Endothelial cell of umbilical vein (primary cell): ENCODE data around the gene SUPT3H.

Experiments used
- FOS ChIP-seq: IDR thresholded peaks from 2 replicates; pipeline ENCODE4 v1.6.1; 2011; ENCODE audit warnings: mild to moderate bottlenecking, low read length, moderate library complexity, borderline replicate concordance; ENCODE audit not compliant: insufficient read depth
- GATA2 ChIP-seq: IDR thresholded peaks from 2 replicates; pipeline ENCODE4 v1.7.0; 2011; ENCODE audit warnings: low read depth, mild to moderate bottlenecking, moderate library complexity, mixed read lengths, low read length; ENCODE audit not compliant: insufficient read length, insufficient read depth
- MYC ChIP-seq: IDR thresholded peaks from one replicate; pipeline ENCODE4 v1.6.1; 2011; ENCODE audit warnings: mild to moderate bottlenecking, low read depth, low read length
- POLR2A ChIP-seq: IDR thresholded peaks from 2 replicates; pipeline ENCODE4 v1.6.1; 2012; ENCODE audit warnings: low read depth, mild to moderate bottlenecking, control low read depth, low read length
- TF ChIP-seq, protein P1 (sequence below), 2 donors: IDR thresholded peaks; 1 replicate in 1 of 2; 2 replicates in 1 of 2; pipeline ENCODE4 v1.5.1; 2011; ENCODE audit warnings: low read length in 2 of 2, mild to moderate bottlenecking in 2 of 2, moderate library complexity in 2 of 2, control low read depth in 1 of 2, inconsistent platforms in 1 of 2, low read depth in 1 of 2; ENCODE audit not compliant: insufficient read depth in 1 of 2; ENCODE audit errors: extremely low read depth in 1 of 2

DNA sequence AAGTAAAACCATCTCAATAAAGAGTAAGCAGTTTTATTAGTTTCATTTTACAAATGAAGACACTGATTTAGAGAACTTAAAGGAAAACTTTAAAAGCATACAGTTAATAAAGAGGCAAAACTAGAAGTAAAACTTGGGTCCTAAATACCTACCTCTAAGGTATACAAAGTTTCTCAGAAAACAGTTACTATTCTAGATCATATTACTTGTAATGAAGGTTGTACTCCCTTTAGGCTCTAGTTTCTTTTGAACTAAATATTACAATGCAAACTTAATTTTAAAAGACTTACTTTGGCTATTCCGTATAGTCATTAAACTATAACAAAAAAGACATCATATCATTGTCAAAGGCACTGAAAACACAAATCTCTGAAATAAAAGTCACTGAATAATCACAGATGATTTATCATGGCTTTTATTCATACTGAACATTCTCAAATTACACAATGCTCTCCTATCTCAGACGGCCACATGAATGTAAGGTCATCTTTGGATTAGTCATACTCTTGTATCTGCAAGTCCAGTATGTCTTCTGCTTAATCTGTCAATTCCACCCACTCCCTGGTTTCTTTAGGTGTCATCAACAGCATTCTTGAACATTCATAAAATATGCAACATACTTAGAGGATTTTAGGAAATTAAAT lies 411.2 kb downstream of the SUPT3H start:
- TF ChIP-seq POLR2A = no peak
- no peak for TF ChIP-seq MYC
- TF ChIP-seq, protein P1, sequence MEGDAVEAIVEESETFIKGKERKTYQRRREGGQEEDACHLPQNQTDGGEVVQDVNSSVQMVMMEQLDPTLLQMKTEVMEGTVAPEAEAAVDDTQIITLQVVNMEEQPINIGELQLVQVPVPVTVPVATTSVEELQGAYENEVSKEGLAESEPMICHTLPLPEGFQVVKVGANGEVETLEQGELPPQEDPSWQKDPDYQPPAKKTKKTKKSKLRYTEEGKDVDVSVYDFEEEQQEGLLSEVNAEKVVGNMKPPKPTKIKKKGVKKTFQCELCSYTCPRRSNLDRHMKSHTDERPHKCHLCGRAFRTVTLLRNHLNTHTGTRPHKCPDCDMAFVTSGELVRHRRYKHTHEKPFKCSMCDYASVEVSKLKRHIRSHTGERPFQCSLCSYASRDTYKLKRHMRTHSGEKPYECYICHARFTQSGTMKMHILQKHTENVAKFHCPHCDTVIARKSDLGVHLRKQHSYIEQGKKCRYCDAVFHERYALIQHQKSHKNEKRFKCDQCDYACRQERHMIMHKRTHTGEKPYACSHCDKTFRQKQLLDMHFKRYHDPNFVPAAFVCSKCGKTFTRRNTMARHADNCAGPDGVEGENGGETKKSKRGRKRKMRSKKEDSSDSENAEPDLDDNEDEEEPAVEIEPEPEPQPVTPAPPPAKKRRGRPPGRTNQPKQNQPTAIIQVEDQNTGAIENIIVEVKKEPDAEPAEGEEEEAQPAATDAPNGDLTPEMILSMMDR (IDR thresholded peaks at IDR 0.05; ENCODE audit: extremely low read depth in 1 of 2, insufficient read depth in 1 of 2, low read depth in 1 of 2, low read length in 2 of 2) = no peak
- peak; percentile 60 for TF ChIP-seq FOS
- TF ChIP-seq GATA2 = no peak
